Forelimb muscle (tissue), 1 donor: ENCODE data around the gene NR1H3. TPM values are rescaled to one million over a fixed set of nuclear protein-coding genes. Genes with fewer than 3 reads are reported as not detected.

Experiments used
- DNase-seq: peaks from one replicate; pipeline ENCODE4 v3.0.0-alpha.2; 2013; ENCODE audit warnings: low read depth
- polyA plus RNA-seq: library from polyadenylated mRNA; unstranded; fragments of 120-200 nt; gene quantifications from one replicate; pipeline ENCODE4 v1.2.1, GENCODE V29; 2013; ENCODE audit not compliant: insufficient read length

The NR1H3 gene
- polyA plus RNA-seq, 1 donor: 16.2 TPM

GRCh38 chr11:47269829-47270305 is 12.1 kb downstream of the NR1H3 start, which contains the start of gene MADD:
TSS of gene MADD (plus strand) at chr11:47270133.
- DNase-seq: no peak

GRCh38 chr11:47270331-47271271 is 12.8 kb downstream of the NR1H3 start:
- no peak for DNase-seq

GRCh38 chr11:47271328-47271727 is 13.5 kb downstream of the NR1H3 start:
- DNase-seq: no peak

GRCh38 chr11:47271961-47272661 is 14.3 kb downstream of the NR1H3 start:
- no peak for DNase-seq

- no peak for DNase-seq
Measured at GRCh38 chr11:47272706-47273105, 14.9 kb downstream of the NR1H3 start.

- no peak for DNase-seq
Measured at GRCh38 chr11:47274495-47275235, 16.9 kb downstream of the NR1H3 start.

- DNase-seq: no peak
Measured at GRCh38 chr11:47276923-47277322, 19.1 kb downstream of the NR1H3 start.

GRCh38 chr11:47278058-47278457 is 20.3 kb downstream of the NR1H3 start:
- DNase-seq: no peak

- no peak for DNase-seq
Measured at GRCh38 chr11:47278769-47279168, 21.0 kb downstream of the NR1H3 start.

- DNase-seq: no peak
Measured at GRCh38 chr11:47280099-47280498, 22.3 kb downstream of the NR1H3 start.

- DNase-seq: no peak
Measured at GRCh38 chr11:47280860-47281259, 23.1 kb downstream of the NR1H3 start.

GRCh38 chr11:47282462-47282861 is 24.7 kb downstream of the NR1H3 start:
- no peak for DNase-seq

- no peak for DNase-seq
Measured at GRCh38 chr11:47284151-47284550, 26.4 kb downstream of the NR1H3 start.

- DNase-seq: no peak
Measured at GRCh38 chr11:47285969-47286770, 28.4 kb downstream of the NR1H3 start.

- no peak for DNase-seq
Measured at GRCh38 chr11:47288066-47288465, 30.3 kb downstream of the NR1H3 start.

- no peak for DNase-seq
Measured at GRCh38 chr11:47289856-47290255, 32.1 kb downstream of the NR1H3 start.

- no peak for DNase-seq
Measured at GRCh38 chr11:47295385-47295784, 37.6 kb downstream of the NR1H3 start.

- no peak for DNase-seq
Measured at GRCh38 chr11:47296045-47296444, 38.2 kb downstream of the NR1H3 start.

GRCh38 chr11:47299078-47299477 is 41.3 kb downstream of the NR1H3 start:
- no peak for DNase-seq

GRCh38 chr11:47302853-47303252 is 45.1 kb downstream of the NR1H3 start:
- DNase-seq: no peak
